HepG2 (cell line): ENCODE data around the gene ECT2. TPM values are rescaled to one million over a fixed set of nuclear protein-coding genes. Genes with fewer than 3 reads are reported as not detected.

Experiments used
- ATAC-seq: fragments of 200-7000 bp; cut with Tn5 transposase; 3 replicates; pipeline ENCODE4 v1.9.1; 2020; ENCODE audit warnings: mild to moderate bottlenecking, moderate library complexity
- BruUV-seq: library from RNA; stranded (reverse); fragments of 400-500 nt; replicated peaks from 2 replicates; lab custom pipeline; 2021; lab: Mats Ljungman, UMichigan
- CTCF ChIA-PET: fragments of 300-600 bp; formaldehyde crosslinking; extraction: SDS; loops from one replicate; lab custom pipeline; 2021; ENCODE audit warnings: low total read pairs, inconsistent platforms, low intra/inter-chr PET ratio; lab: Yijun Ruan, JAX
- POLR2A ChIA-PET: fragments of 350-600 bp; sonication (Branson Sonifier 250); formaldehyde crosslinking; loops from one replicate; lab custom pipeline; 2020; ENCODE audit warnings: antibody characterized with exemption, inconsistent platforms; lab: Yijun Ruan, JAX
- DNase-seq: peaks from one replicate; pipeline ENCODE4 v3.0.0-alpha.2; 2015; ENCODE audit warnings: low spot score
- FAIRE-seq: peaks from 3 replicates; lab custom pipeline; 2011; peaks lifted over from hg19 to GRCh38; lab: Jason Lieb, UNC
- H2AFZ ChIP-seq: one replicate; pipeline ENCODE4 v1.6.1; 2011; ENCODE audit warnings: low read length, inconsistent platforms
- H3K27ac ChIP-seq: fragments of 300-600 bp; 3 replicates; pipeline ENCODE4 v1.8.0; 2011; ENCODE audit warnings: mixed run types, mild to moderate bottlenecking, mixed read lengths, low read length, inconsistent platforms; ENCODE audit not compliant: insufficient read depth; ENCODE audit errors: extremely low read length
- H3K27me3 ChIP-seq, 2 experiments: fragments of 200-600 bp in 1 of 2; 2 replicates in 1 of 2; 3 replicates in 1 of 2; pipeline versions ENCODE4 v1.6.0 to v1.8.0; 2011; ENCODE audit warnings: low read length in 2 of 2, mild to moderate bottlenecking in 2 of 2, moderate library complexity in 2 of 2, inconsistent platforms in 1 of 2; ENCODE audit not compliant: insufficient read depth in 2 of 2, control insufficient read depth in 1 of 2
- H3K36me3 ChIP-seq, 2 experiments: fragments of 200-600 bp in 1 of 2; replicated peaks in 1 of 2; 2 replicates in 1 of 2; 3 replicates in 1 of 2; pipeline versions ENCODE4 v1.5.1 to v1.8.0; 2011; ENCODE audit warnings: low read length in 2 of 2, inconsistent platforms in 1 of 2; ENCODE audit not compliant: insufficient read depth in 2 of 2, control insufficient read depth in 1 of 2
- H3K4me1 ChIP-seq: 2 replicates; pipeline ENCODE4 v1.5.1; 2012; ENCODE audit warnings: low read length, inconsistent platforms; ENCODE audit not compliant: insufficient read depth
- H3K4me2 ChIP-seq: 2 replicates; pipeline ENCODE4 v1.6.0; 2011; ENCODE audit warnings: low read depth, low read length, inconsistent platforms
- H3K4me3 ChIP-seq, 3 experiments: fragments of 200-600 bp in 1 of 3; sonication (generic), shearing (Covaris generic) in 1 of 3; replicated peaks in 1 of 3; 2 replicates each; pipeline ENCODE4 v1.5.1; 2011 to 2016; ENCODE audit warnings: low read length in 3 of 3, inconsistent platforms in 2 of 3, low read depth in 2 of 3, mild to moderate bottlenecking in 2 of 3, control low read depth in 1 of 3, mixed read lengths in 1 of 3; ENCODE audit not compliant: insufficient read depth in 1 of 3
- H3K79me2 ChIP-seq: one replicate; pipeline ENCODE4 v1.6.1; 2011; ENCODE audit warnings: low read length, inconsistent platforms; ENCODE audit not compliant: insufficient read depth
- H3K9ac ChIP-seq: 2 replicates; pipeline ENCODE4 v1.6.0; 2011; ENCODE audit warnings: mild to moderate bottlenecking, low read depth, low read length, inconsistent platforms; ENCODE audit not compliant: insufficient read depth
- H3K9me3 ChIP-seq: 2 replicates; pipeline ENCODE4 v1.5.1; 2012; ENCODE audit warnings: mild to moderate bottlenecking, low read length
- H4K20me1 ChIP-seq: 2 replicates; pipeline ENCODE4 v1.6.0; 2011; ENCODE audit warnings: inconsistent platforms, mild to moderate bottlenecking, low read length, moderate library complexity; ENCODE audit not compliant: insufficient read depth
- GRHL1 ChIP-seq: sonication (generic); formaldehyde crosslinking; conservative IDR thresholded peaks from 2 replicates; pipeline ENCODE4 v1.8.0; 2022; ENCODE audit warnings: missing genetic modification reagents
- USF2 ChIP-seq, 2 experiments: sonication (generic) in 1 of 2; formaldehyde crosslinking in 1 of 2; IDR thresholded peaks; 2 replicates each; pipeline versions ENCODE4 v1.5.1 to v1.6.1; 2011 to 2020; ENCODE audit warnings: borderline replicate concordance in 1 of 2, low read depth in 1 of 2, low read length in 1 of 2, mild to moderate bottlenecking in 1 of 2, missing genetic modification reagents in 1 of 2, moderate library complexity in 1 of 2
- ZBTB39 ChIP-seq: sonication (generic); formaldehyde crosslinking; IDR thresholded peaks from 2 replicates; pipeline ENCODE4 v1.5.0; 2020; ENCODE audit warnings: missing genetic modification reagents
- ZBTB7B ChIP-seq: sonication (generic); formaldehyde crosslinking; IDR thresholded peaks from 2 replicates; pipeline ENCODE4 v1.4.0; 2020; ENCODE audit warnings: missing genetic modification reagents
- ZFX ChIP-seq: sonication (generic); formaldehyde crosslinking; IDR thresholded peaks from 2 replicates; pipeline ENCODE4 v1.4.0; 2020; ENCODE audit warnings: mild to moderate bottlenecking, low read depth, missing genetic modification reagents, moderate library complexity
- ZNF333 ChIP-seq: sonication (generic); formaldehyde crosslinking; IDR thresholded peaks from 2 replicates; pipeline ENCODE4 v1.4.0; 2020; ENCODE audit warnings: mild to moderate bottlenecking, missing genetic modification reagents, borderline replicate concordance
- ZSCAN25 ChIP-seq: sonication (generic); formaldehyde crosslinking; IDR thresholded peaks from 2 replicates; pipeline ENCODE4 v1.8.0; 2022; ENCODE audit warnings: mild to moderate bottlenecking, missing genetic modification reagents
- WGBS: methylation state at CpG from one replicate; pipeline ENCODE4 v1.1.6; 2017; ENCODE audit warnings: low lambda C conversion rate; 5-methylcytosine and 5-hydroxymethylcytosine counted together
- in situ Hi-C: cut with HindIII; loops from 2 replicates; pipeline ENCODE4 v1.10.0; 2017; ENCODE audit warnings: low pct_unique_long_range_greater_than_20kb; ENCODE audit not compliant: extremely low pct_ligation_motif_present
- intact Hi-C: fragments of 100-400 bp; cut with micrococcal nuclease; formaldehyde crosslinking; loops from one replicate; pipeline ENCODE4 v1.10.0; 2022; ENCODE audit not compliant: unreplicated experiment
- polyA plus RNA-seq, 8 experiments: library from polyadenylated mRNA; depleted of rRNA in 3 of 8; stranded (reverse) in 7 of 8; unstranded in 1 of 8; fragments of >200 nt; fragmentation: Illumina TruSeq in 4 of 8; extraction: Trizol in 4 of 8; gene quantifications; 2 replicates each; pipeline versions ENCODE4 v1.2.1 to v1.2.3, GENCODE V29; 2011 to 2016; ENCODE audit warnings: low read depth in 4 of 8, missing spikeins in 1 of 8, mixed read lengths in 1 of 8; ENCODE audit not compliant: insufficient read depth in 1 of 8
- total RNA-seq, 5 experiments: library from RNA; depleted of rRNA; stranded (reverse); fragments of >200 nt; fragmentation: Illumina TruSeq; extraction: Trizol; gene quantifications; 2 replicates each; pipeline ENCODE4 v1.2.3, GENCODE V29; 2016; ENCODE audit warnings: low read depth in 1 of 5
- TF ChIP-seq, protein P1 (sequence below): sonication (generic); formaldehyde crosslinking; conservative IDR thresholded peaks from 2 replicates; pipeline ENCODE4 v1.4.0; 2020; ENCODE audit warnings: missing genetic modification reagents
- TF ChIP-seq, protein P2 (sequence below): sonication (generic); formaldehyde crosslinking; IDR thresholded peaks from 2 replicates; pipeline ENCODE4 v1.5.0; 2020; ENCODE audit warnings: missing genetic modification reagents, mild to moderate bottlenecking, borderline replicate concordance
- TF ChIP-seq, protein P3 (sequence below): sonication (generic); formaldehyde crosslinking; IDR thresholded peaks from 2 replicates; pipeline ENCODE4 v1.8.0; 2022; ENCODE audit warnings: missing genetic modification reagents, low read depth, mild to moderate bottlenecking, borderline replicate concordance

ECT2 gene
- total and polyA plus RNA-seq, 2 of the 13 experiments (the other 11 are each of a cell fraction or from before 2014, with no cell fraction given): 21.6 to 52.0 TPM

DNA sequence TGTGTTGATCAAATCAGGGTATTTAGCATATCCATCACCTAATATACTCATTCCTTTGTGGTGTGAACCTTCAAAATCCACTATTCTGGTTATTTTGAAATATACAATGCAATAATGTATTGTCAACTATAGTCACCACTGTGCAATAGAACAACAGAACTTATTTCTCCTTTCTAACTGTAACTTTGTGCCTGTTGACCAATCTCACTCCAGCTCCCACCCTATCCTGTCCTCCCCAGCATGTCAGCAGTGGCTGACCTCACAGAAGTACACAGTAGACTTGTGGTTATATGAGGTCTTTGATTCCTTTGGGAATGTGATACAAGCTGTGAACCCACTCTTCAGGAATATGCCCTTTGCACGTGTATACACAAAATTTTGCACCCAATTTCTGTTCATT lies 64.2 kb downstream of the ECT2 start:
- H3K4me2 ChIP-seq: no peak overlapping the region
- H3K27me3 ChIP-seq: no peaks in the 10 kb centered on the region
- in situ Hi-C loops (no loop called here), intact Hi-C loops (no loop called here)
- H3K9me3 ChIP-seq: no peaks in the 10 kb centered on the region
- peaks cover 3 to 40% of the 10 kb centered on the region in 2 experiments for H3K36me3 ChIP-seq
- no peak for FAIRE-seq
- no peak overlapping the region for H3K9ac ChIP-seq
- H3K4me3 ChIP-seq: no peak overlapping the region
- no TSS peak for BruUV-seq
- H2AFZ ChIP-seq: no peak overlapping the region
- H3K27ac ChIP-seq: no peak overlapping the region
- ATAC-seq: no peak
- CTCF ChIA-PET: no interaction called here
- H3K4me1 ChIP-seq: no peaks in the 10 kb centered on the region
- POLR2A ChIA-PET: no interaction called here
- DNase-seq: no peak
- WGBS: 100% methylated on average over 1 of the region's 1 CpG
- no peaks in the 10 kb centered on the region for H3K79me2 ChIP-seq
- no peaks in the 10 kb centered on the region for H4K20me1 ChIP-seq
- TF ChIP-seq ZSCAN25 (CRISPR knock-in tag) (no peak), ZFX (CRISPR knock-in tag) (no peak), ZNF333 (CRISPR knock-in tag) (no peak), ZBTB7B (CRISPR knock-in tag) (no peak), USF2 (IDR thresholded peaks at IDR 0.05; ENCODE audit: low read depth, low read length) (no peak), USF2 (CRISPR knock-in tag; IDR thresholded peaks at IDR 0.05; ENCODE audit: borderline replicate concordance) (no peak), ZBTB39 (CRISPR knock-in tag) (no peak), GRHL1 (CRISPR knock-in tag) (no peak)
- TF ChIP-seq, protein P1, sequence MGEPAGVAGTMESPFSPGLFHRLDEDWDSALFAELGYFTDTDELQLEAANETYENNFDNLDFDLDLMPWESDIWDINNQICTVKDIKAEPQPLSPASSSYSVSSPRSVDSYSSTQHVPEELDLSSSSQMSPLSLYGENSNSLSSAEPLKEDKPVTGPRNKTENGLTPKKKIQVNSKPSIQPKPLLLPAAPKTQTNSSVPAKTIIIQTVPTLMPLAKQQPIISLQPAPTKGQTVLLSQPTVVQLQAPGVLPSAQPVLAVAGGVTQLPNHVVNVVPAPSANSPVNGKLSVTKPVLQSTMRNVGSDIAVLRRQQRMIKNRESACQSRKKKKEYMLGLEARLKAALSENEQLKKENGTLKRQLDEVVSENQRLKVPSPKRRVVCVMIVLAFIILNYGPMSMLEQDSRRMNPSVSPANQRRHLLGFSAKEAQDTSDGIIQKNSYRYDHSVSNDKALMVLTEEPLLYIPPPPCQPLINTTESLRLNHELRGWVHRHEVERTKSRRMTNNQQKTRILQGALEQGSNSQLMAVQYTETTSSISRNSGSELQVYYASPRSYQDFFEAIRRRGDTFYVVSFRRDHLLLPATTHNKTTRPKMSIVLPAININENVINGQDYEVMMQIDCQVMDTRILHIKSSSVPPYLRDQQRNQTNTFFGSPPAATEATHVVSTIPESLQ (CRISPR knock-in tag): no peak
- TF ChIP-seq, protein P2, sequence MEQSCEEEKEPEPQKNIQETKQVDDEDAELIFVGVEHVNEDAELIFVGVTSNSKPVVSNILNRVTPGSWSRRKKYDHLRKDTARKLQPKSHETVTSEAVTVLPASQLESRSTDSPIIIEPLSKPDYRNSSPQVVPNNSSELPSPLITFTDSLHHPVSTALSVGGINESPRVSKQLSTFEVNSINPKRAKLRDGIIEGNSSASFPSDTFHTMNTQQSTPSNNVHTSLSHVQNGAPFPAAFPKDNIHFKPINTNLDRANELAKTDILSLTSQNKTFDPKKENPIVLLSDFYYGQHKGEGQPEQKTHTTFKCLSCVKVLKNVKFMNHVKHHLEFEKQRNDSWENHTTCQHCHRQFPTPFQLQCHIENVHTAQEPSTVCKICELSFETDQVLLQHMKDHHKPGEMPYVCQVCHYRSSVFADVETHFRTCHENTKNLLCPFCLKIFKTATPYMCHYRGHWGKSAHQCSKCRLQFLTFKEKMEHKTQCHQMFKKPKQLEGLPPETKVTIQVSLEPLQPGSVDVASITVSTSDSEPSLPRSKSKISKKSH (CRISPR knock-in tag): no peak
- TF ChIP-seq, protein P3, sequence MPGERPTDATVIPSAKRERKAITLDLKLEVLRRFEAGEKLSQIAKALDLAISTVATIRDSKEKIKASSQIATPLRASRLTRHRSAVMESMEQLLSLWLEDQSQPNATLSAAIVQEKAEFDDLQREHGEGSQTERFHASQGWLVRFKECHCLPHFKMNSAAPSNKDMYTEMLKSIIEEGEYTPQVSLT (CRISPR knock-in tag): no peak
